GM12878 (cell line): ENCODE measurements around the gene CFAP45.

ENCODE experiments used
- CREM ChIP-seq: IDR thresholded peaks from 2 replicates; pipeline ENCODE4 v1.6.1; 2014; ENCODE audit warnings: antibody characterized with exemption, low read depth
- CTCF ChIP-seq, 3 experiments: IDR thresholded peaks in 2 of 3; conservative IDR thresholded peaks in 1 of 3; 2 replicates each; pipeline ENCODE4 v1.5.1; 2011; ENCODE audit warnings: low read depth in 3 of 3, low read length in 3 of 3, mild to moderate bottlenecking in 3 of 3, control low read depth in 2 of 3, moderate library complexity in 2 of 3, inconsistent platforms in 1 of 3, mixed read lengths in 1 of 3; ENCODE audit not compliant: control insufficient read depth in 2 of 3, insufficient read depth in 1 of 3; ENCODE audit errors: extremely low read depth in 1 of 3
- GABPA ChIP-seq: IDR thresholded peaks from 2 replicates; pipeline ENCODE4 v1.6.1; 2014; ENCODE audit warnings: antibody characterized with exemption, low read depth, mild to moderate bottlenecking, inconsistent platforms
- MAX ChIP-seq: IDR thresholded peaks from 2 replicates; pipeline ENCODE4 v1.6.1; 2012; ENCODE audit warnings: low read depth, low read length, improper control_type of control experiment
- POLR2A ChIP-seq: IDR thresholded peaks from 2 replicates; pipeline ENCODE4 v1.6.1; 2011; ENCODE audit warnings: low read depth, mild to moderate bottlenecking, low read length
- POLR2AphosphoS5 ChIP-seq: IDR thresholded peaks from 2 replicates; pipeline ENCODE4 v1.6.1; 2011; ENCODE audit warnings: mild to moderate bottlenecking, low read length, inconsistent platforms
- RAD21 ChIP-seq: IDR thresholded peaks from 2 replicates; pipeline ENCODE4 v1.6.1; 2011; ENCODE audit warnings: mild to moderate bottlenecking, low read depth, low read length, moderate library complexity; ENCODE audit not compliant: insufficient read depth
- SIN3A ChIP-seq: IDR thresholded peaks from 2 replicates; pipeline ENCODE4 v1.6.1; 2012; ENCODE audit warnings: low read depth, low read length, improper control_type of control experiment
- USF2 ChIP-seq: IDR thresholded peaks from 2 replicates; pipeline ENCODE4 v1.6.1; 2011; ENCODE audit warnings: low read depth, low read length, improper control_type of control experiment, borderline replicate concordance
- ZBTB40 ChIP-seq: fragments of 450-650 bp; IDR thresholded peaks from 2 replicates; pipeline ENCODE4 v1.6.1; 2016; ENCODE audit warnings: mild to moderate bottlenecking, moderate library complexity, borderline replicate concordance
- ZNF274 ChIP-seq: IDR thresholded peaks from one replicate; pipeline ENCODE4 v1.8.0; 2011; ENCODE audit not compliant: insufficient read length, insufficient read depth

- TF ChIP-seq POLR2AphosphoS5, result no peak
- no peak for TF ChIP-seq POLR2A
- no peak for TF ChIP-seq USF2
- no peak for TF ChIP-seq ZNF274
- TF ChIP-seq SIN3A, result no peak
- no peak for TF ChIP-seq ZBTB40
- no peak for TF ChIP-seq GABPA
- no peak for TF ChIP-seq CTCF (IDR thresholded peaks at IDR 0.05 in 2 of 3, conservative IDR thresholded peaks at IDR 0.05 in 1 of 3; ENCODE audit: control insufficient read depth in 2 of 3, extremely low read depth in 1 of 3, insufficient read depth in 1 of 3, low read depth in 3 of 3, low read length in 3 of 3)
- TF ChIP-seq CREM, result no peak
- TF ChIP-seq RAD21, result no peak
- TF ChIP-seq MAX, result no peak
Observed at GRCh38 chr1:159908031-159908940, 8.3 kb upstream of the CFAP45 start.
